Cortex of kidney (tissue), 1 donor: ENCODE results near the gene AGBL5.

Experiments used
- DNase-seq: peaks from one replicate; lab custom pipeline; 2025; lab: John Stamatoyannopoulos, UW

AGBL5 gene

GRCh38 chr2:27077231-27077630, 25.8 kb downstream of the AGBL5 start:
- DNase-seq, result no peak

GRCh38 chr2:27078267-27079194, 27.1 kb downstream of the AGBL5 start, which contains the start of gene EMILIN1:
Gene EMILIN1, plus strand, starts transcription at chr2:27078615. Its CDS starts 451 bp downstream, at chr2:27079066.
- DNase-seq, result no peak

- DNase-seq, result no peak
These were observed 28.0 kb downstream of the AGBL5 start for GRCh38 chr2:27079233-27080139.

- no peak for DNase-seq
These were observed 28.6 kb downstream of the AGBL5 start for GRCh38 chr2:27080140-27080469.

GRCh38 chr2:27080603-27080936, 29.1 kb downstream of the AGBL5 start:
- DNase-seq, result no peak

- DNase-seq, result no peak
These were observed 30.7 kb downstream of the AGBL5 start for GRCh38 chr2:27081984-27082772.

GRCh38 chr2:27082773-27083409, 31.4 kb downstream of the AGBL5 start:
- DNase-seq, result no peak

GRCh38 chr2:27083410-27084296, 32.2 kb downstream of the AGBL5 start:
- no peak for DNase-seq

- DNase-seq, result no peak
These were observed 33.0 kb downstream of the AGBL5 start for GRCh38 chr2:27084297-27085061.

GRCh38 chr2:27085062-27085672, 33.7 kb downstream of the AGBL5 start:
- no peak for DNase-seq

- no peak for DNase-seq
These were observed 34.2 kb downstream of the AGBL5 start for GRCh38 chr2:27085673-27086089.

- DNase-seq, result peak; percentile 70
These were observed 34.7 kb downstream of the AGBL5 start for GRCh38 chr2:27086090-27086723.

GRCh38 chr2:27086724-27087593, 35.5 kb downstream of the AGBL5 start, which contains the start of gene KHK:
Gene KHK, plus strand, starts transcription at chr2:27086772. Its CDS starts 488 bp downstream, at chr2:27087260.
- no peak for DNase-seq

GRCh38 chr2:27087823-27088410, 36.4 kb downstream of the AGBL5 start:
- no peak for DNase-seq

- DNase-seq, result no peak
These were observed 37.2 kb downstream of the AGBL5 start for GRCh38 chr2:27088634-27089033.

- no peak for DNase-seq
These were observed 37.9 kb downstream of the AGBL5 start for GRCh38 chr2:27089111-27089954.
